Measurements from ENCODE around the gene RPGRIP1.

The RPGRIP1 gene

GRCh38 chr14:21241218-21241819, 38.6 kb upstream of the RPGRIP1 start:
- Histone ChIP-seq H3K4me1 (ENCODE audit: insufficient read depth, low read length) (peaks cover 7% of the 10 kb centered on the region; the same call in 1 of the 2 replicates), H3K79me2 (ENCODE audit: insufficient read depth, low read length) (peaks cover 100% of the 10 kb centered on the region), H3K27ac (ENCODE audit: low read length) (no peak overlapping the region), H3K36me3 (ENCODE audit: insufficient read depth, low read length) (peaks cover 94% of the 10 kb centered on the region), H3K9me3 (ENCODE audit: insufficient read depth, low read length, severe bottlenecking) (no peaks in the 10 kb centered on the region), H3K4me2 (ENCODE audit: insufficient read depth, low read length) (no peak overlapping the region), H3K9ac (ENCODE audit: low read depth, low read length) (no peak overlapping the region), H4K20me1 (ENCODE audit: insufficient read depth, low read length) (peaks cover 98% of the 10 kb centered on the region), H2AFZ (ENCODE audit: low read depth, low read length) (no peak overlapping the region), H3K27me3 (ENCODE audit: insufficient read depth, low read length, poor library complexity) (no peaks in the 10 kb centered on the region), H3K4me3 (ENCODE audit: low read depth in 1 of 2, low read length in 2 of 2) (no peak overlapping the region)
- DNase-seq (no peak), ATAC-seq (ENCODE audit: insufficient read depth, low read depth) (no peak)
- peak; percentile 60 for TF ChIP-seq CTCF (IDR thresholded peaks at IDR 0.05; ENCODE audit: borderline replicate concordance, extremely low read depth, low read length, poor library complexity, severe bottlenecking)
- TF ChIP-seq EZH2 (IDR thresholded peaks at IDR 0.05; ENCODE audit: borderline replicate concordance, low read depth, low read length, severe bottlenecking), result no peak

GRCh38 chr14:21244544-21244943, 35.3 kb upstream of the RPGRIP1 start:
- peaks cover 7% of the 10 kb centered on the region; the same call in 1 of the 2 replicates for H3K4me1 ChIP-seq (ENCODE audit: insufficient read depth, low read length)
- H3K27ac ChIP-seq (ENCODE audit: low read length), result no peak overlapping the region
- H3K4me3 ChIP-seq (ENCODE audit: low read depth in 1 of 2, low read length in 2 of 2), result no peak overlapping the region
- TF ChIP-seq EZH2 (IDR thresholded peaks at IDR 0.05; ENCODE audit: borderline replicate concordance, low read depth, low read length, severe bottlenecking) (no peak), CTCF (IDR thresholded peaks at IDR 0.05; ENCODE audit: borderline replicate concordance, extremely low read depth, low read length, poor library complexity, severe bottlenecking) (no peak)
- DNase-seq (no peak), ATAC-seq (ENCODE audit: insufficient read depth, low read depth) (no peak)
- H4K20me1 ChIP-seq (ENCODE audit: insufficient read depth, low read length), result peaks cover 98% of the 10 kb centered on the region
- no peaks in the 10 kb centered on the region for H3K27me3 ChIP-seq (ENCODE audit: insufficient read depth, low read length, poor library complexity)
- no peak overlapping the region for H2AFZ ChIP-seq (ENCODE audit: low read depth, low read length)
- H3K79me2 ChIP-seq (ENCODE audit: insufficient read depth, low read length), result peaks cover 100% of the 10 kb centered on the region
- no peak overlapping the region for H3K4me2 ChIP-seq (ENCODE audit: insufficient read depth, low read length)
- H3K9me3 ChIP-seq (ENCODE audit: insufficient read depth, low read length, severe bottlenecking), result no peaks in the 10 kb centered on the region
- peaks cover 94% of the 10 kb centered on the region for H3K36me3 ChIP-seq (ENCODE audit: insufficient read depth, low read length)
- no peak overlapping the region for H3K9ac ChIP-seq (ENCODE audit: low read depth, low read length)

- peaks cover 94% of the 10 kb centered on the region for H3K36me3 ChIP-seq (ENCODE audit: insufficient read depth, low read length)
- TF ChIP-seq CTCF (IDR thresholded peaks at IDR 0.05; ENCODE audit: borderline replicate concordance, extremely low read depth, low read length, poor library complexity, severe bottlenecking) (no peak), EZH2 (IDR thresholded peaks at IDR 0.05; ENCODE audit: borderline replicate concordance, low read depth, low read length, severe bottlenecking) (no peak)
- no peak overlapping the region for H3K4me2 ChIP-seq (ENCODE audit: insufficient read depth, low read length)
- H2AFZ ChIP-seq (ENCODE audit: low read depth, low read length), result no peak overlapping the region
- H3K27me3 ChIP-seq (ENCODE audit: insufficient read depth, low read length, poor library complexity), result no peaks in the 10 kb centered on the region
- peaks cover 7% of the 10 kb centered on the region; the same call in 1 of the 2 replicates for H3K4me1 ChIP-seq (ENCODE audit: insufficient read depth, low read length)
- ATAC-seq (ENCODE audit: insufficient read depth, low read depth) (peak; percentile 15; the same call in 1 of the 3 replicates), DNase-seq (no peak)
- H3K79me2 ChIP-seq (ENCODE audit: insufficient read depth, low read length), result peaks cover 100% of the 10 kb centered on the region
- H3K4me3 ChIP-seq (ENCODE audit: low read depth in 1 of 2, low read length in 2 of 2), result no peak overlapping the region
- H3K9ac ChIP-seq (ENCODE audit: low read depth, low read length), result no peak overlapping the region
- peaks cover 98% of the 10 kb centered on the region for H4K20me1 ChIP-seq (ENCODE audit: insufficient read depth, low read length)
- no peak overlapping the region for H3K27ac ChIP-seq (ENCODE audit: low read length)
- H3K9me3 ChIP-seq (ENCODE audit: insufficient read depth, low read length, severe bottlenecking), result no peaks in the 10 kb centered on the region
Observed at GRCh38 chr14:21245813-21246212, 34.1 kb upstream of the RPGRIP1 start.

Measured in DND-41 (cell line).